ENCODE measurements around the gene TMED3. TPM values are rescaled to one million over a fixed set of nuclear protein-coding genes. Genes with fewer than 3 reads are reported as not detected.

The TMED3 gene
- total RNA-seq, 4 donors from 2014 or later = 21.0 to 52.0 (median 26.8) TPM

- no peaks in the 10 kb centered on the region for H3K36me3 ChIP-seq
- H3K27ac ChIP-seq = no peak overlapping the region
- no peak overlapping the region for H3K4me3 ChIP-seq
- no peaks in the 10 kb centered on the region for H3K4me1 ChIP-seq
- no peak for DNase-seq
- H3K9me3 ChIP-seq = no peaks in the 10 kb centered on the region
- TF ChIP-seq POLR2A (IDR thresholded peaks at IDR 0.05) = no peak
- TF ChIP-seq, protein P1, sequence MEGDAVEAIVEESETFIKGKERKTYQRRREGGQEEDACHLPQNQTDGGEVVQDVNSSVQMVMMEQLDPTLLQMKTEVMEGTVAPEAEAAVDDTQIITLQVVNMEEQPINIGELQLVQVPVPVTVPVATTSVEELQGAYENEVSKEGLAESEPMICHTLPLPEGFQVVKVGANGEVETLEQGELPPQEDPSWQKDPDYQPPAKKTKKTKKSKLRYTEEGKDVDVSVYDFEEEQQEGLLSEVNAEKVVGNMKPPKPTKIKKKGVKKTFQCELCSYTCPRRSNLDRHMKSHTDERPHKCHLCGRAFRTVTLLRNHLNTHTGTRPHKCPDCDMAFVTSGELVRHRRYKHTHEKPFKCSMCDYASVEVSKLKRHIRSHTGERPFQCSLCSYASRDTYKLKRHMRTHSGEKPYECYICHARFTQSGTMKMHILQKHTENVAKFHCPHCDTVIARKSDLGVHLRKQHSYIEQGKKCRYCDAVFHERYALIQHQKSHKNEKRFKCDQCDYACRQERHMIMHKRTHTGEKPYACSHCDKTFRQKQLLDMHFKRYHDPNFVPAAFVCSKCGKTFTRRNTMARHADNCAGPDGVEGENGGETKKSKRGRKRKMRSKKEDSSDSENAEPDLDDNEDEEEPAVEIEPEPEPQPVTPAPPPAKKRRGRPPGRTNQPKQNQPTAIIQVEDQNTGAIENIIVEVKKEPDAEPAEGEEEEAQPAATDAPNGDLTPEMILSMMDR (IDR thresholded peaks at IDR 0.05) = no peak
- H3K27me3 ChIP-seq = no peaks in the 10 kb centered on the region
Measured at GRCh38 chr15:79366691-79367090, 55.8 kb downstream of the TMED3 start.

DNA sequence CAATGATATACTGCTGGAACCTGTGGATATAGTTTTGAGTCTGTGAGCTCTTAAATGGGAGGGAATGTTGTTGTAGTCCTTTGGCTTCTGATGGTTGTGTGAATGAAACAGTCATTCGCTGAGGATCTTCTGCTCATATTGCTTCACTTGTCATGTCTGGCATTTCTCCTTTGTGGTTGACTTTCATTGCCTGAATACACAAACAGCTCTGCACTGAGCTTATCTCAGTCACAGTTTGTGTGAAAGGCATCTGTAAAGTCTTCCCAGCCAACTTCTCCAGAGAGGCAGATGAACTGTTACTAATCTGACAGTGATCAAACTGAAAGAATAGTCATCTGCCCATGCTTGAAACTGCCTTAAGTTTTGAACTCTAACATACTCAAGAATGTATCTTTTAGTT, 59.8 kb downstream of the TMED3 start:
- no peaks in the 10 kb centered on the region for H3K9me3 ChIP-seq
- no peak overlapping the region for H3K27ac ChIP-seq
- no peaks in the 10 kb centered on the region for H3K36me3 ChIP-seq
- TF ChIP-seq, protein P1 (IDR thresholded peaks at IDR 0.05) = no peak
- no peak for TF ChIP-seq POLR2A (IDR thresholded peaks at IDR 0.05)
- H3K4me1 ChIP-seq = no peaks in the 10 kb centered on the region
- no peaks in the 10 kb centered on the region for H3K27me3 ChIP-seq
- no peak overlapping the region for H3K4me3 ChIP-seq
- no peak for DNase-seq

DNA sequence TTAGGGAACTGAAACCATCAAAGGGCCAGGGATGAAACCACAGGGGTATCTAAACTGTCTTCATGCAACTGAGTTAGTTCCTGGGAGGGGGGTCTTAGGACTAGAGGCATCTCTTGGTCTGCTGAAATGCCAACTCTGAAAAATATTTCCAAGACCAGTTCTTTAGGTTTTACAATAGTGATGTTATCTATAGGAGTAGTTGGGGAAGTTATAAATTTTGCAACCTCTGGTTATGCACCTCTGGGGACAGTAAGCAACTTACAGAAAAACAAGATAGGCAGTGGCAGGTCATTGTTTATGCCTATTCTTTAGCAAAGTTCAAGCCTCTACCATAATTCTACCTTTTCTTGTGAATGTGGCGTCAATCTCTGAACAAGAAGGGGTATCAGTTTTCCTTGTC, 60.7 kb downstream of the TMED3 start:
- no peak for DNase-seq
- Histone ChIP-seq H3K4me1 (no peaks in the 10 kb centered on the region), H3K4me3 (no peak overlapping the region), H3K36me3 (no peaks in the 10 kb centered on the region), H3K27me3 (no peaks in the 10 kb centered on the region), H3K27ac (no peak overlapping the region), H3K9me3 (no peaks in the 10 kb centered on the region)
- TF ChIP-seq POLR2A (IDR thresholded peaks at IDR 0.05) = no peak
- TF ChIP-seq, protein P1 (IDR thresholded peaks at IDR 0.05) = no peak

GRCh38 chr15:79372428-79372827, 61.5 kb downstream of the TMED3 start:
- H3K27me3 ChIP-seq = no peaks in the 10 kb centered on the region
- H3K36me3 ChIP-seq = no peaks in the 10 kb centered on the region
- TF ChIP-seq, protein P1 (IDR thresholded peaks at IDR 0.05) = no peak
- TF ChIP-seq POLR2A (IDR thresholded peaks at IDR 0.05) = no peak
- no peaks in the 10 kb centered on the region for H3K4me1 ChIP-seq
- no peaks in the 10 kb centered on the region for H3K9me3 ChIP-seq
- no peak overlapping the region for H3K27ac ChIP-seq
- no peak overlapping the region for H3K4me3 ChIP-seq
- no peak for DNase-seq

Other genes with a start within 250 kb of the TMED3 start
- gene RASGRF1, start 220.3 kb upstream of the TMED3 start, total RNA-seq = 10 to 100 TPM in 1 of 4 donors, 1 to 10 TPM in 1, not detected in 2; 5.4 to 73.4 TPM
- not detected for gene ANKRD34C, start 28.4 kb upstream of the TMED3 start, total RNA-seq
- 1 to 10 TPM in 1 of 4 donors, under 1 TPM in 2, not detected in 1; 0.13 to 1.7 (median 0.66) TPM for gene MINAR1, start 121.2 kb downstream of the TMED3 start, total RNA-seq